Measurements from ENCODE around the gene NOX5.
"Not testable (repeated sequence)": the region's sequence is repeated elsewhere in the genome, so short reads cannot be mapped to it uniquely, and the experiment has no call there.

NOX5 gene

DNA sequence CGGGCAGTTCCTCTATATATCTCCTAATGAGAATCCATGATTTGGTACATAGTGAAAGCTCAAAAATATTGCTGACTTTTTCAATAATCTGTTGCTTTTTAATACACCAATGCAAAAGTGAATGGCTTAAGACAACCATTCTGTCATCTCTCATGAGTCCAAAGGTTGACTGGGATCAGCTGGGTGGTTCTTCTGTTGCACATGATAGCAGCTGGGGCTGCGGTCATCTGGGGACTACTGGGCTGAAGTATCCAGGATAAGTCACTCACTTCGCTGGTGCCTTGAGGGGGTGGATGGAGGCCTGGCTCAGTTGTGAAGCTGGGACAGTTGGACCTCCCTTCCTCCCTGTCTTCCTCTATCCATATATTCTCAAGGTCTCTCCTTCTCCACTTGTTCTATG, 53.7 kb downstream of the NOX5 start:
- no peak for DNase-seq (ENCODE audit: low spot score)
- TF ChIP-seq, protein P1, sequence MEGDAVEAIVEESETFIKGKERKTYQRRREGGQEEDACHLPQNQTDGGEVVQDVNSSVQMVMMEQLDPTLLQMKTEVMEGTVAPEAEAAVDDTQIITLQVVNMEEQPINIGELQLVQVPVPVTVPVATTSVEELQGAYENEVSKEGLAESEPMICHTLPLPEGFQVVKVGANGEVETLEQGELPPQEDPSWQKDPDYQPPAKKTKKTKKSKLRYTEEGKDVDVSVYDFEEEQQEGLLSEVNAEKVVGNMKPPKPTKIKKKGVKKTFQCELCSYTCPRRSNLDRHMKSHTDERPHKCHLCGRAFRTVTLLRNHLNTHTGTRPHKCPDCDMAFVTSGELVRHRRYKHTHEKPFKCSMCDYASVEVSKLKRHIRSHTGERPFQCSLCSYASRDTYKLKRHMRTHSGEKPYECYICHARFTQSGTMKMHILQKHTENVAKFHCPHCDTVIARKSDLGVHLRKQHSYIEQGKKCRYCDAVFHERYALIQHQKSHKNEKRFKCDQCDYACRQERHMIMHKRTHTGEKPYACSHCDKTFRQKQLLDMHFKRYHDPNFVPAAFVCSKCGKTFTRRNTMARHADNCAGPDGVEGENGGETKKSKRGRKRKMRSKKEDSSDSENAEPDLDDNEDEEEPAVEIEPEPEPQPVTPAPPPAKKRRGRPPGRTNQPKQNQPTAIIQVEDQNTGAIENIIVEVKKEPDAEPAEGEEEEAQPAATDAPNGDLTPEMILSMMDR (IDR thresholded peaks at IDR 0.05; ENCODE audit: extremely low read depth, missing control alignments): no peak

DNA sequence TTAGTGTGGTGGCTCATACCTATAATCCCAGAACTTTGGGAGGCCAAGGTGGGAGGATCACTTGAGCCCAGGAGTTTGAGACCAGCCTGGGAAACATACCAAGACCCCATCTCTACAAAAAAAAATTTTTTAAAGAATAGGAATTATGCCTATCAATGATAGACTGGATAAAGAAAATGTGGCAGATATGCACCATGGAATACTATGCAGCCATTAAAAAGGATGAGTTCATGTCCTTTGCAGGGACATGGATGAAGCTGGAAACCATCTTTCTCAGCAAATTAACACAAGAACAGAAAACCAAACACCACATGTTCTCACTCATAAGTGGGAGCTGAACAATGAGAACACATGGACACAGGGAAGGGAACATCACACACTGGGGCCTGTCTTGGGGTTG, 54.8 kb downstream of the NOX5 start:
- DNase-seq (ENCODE audit: low spot score): not testable (repeated sequence)

DNA sequence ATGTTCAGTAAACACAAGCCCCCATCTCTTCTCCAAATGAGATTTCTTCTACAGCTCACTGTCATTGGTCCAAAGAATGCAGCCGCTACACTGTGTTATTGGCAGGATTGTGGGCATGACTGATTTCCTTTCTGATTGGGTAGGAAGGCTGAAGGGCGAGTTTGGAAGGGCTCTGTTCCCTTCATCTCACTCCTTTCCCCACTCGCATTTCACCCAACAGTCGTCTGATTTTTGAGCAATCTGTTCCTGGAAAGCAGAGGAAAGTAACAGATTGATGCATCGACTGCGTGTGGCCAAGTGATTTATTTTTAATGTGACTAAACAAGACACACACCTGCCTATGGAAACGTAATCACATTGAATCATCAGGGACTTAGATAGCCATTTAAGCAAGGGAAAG, 55.5 kb downstream of the NOX5 start:
- no peak for DNase-seq (ENCODE audit: low spot score)
- TF ChIP-seq, protein P1 (IDR thresholded peaks at IDR 0.05; ENCODE audit: extremely low read depth, missing control alignments): no peak

DNA sequence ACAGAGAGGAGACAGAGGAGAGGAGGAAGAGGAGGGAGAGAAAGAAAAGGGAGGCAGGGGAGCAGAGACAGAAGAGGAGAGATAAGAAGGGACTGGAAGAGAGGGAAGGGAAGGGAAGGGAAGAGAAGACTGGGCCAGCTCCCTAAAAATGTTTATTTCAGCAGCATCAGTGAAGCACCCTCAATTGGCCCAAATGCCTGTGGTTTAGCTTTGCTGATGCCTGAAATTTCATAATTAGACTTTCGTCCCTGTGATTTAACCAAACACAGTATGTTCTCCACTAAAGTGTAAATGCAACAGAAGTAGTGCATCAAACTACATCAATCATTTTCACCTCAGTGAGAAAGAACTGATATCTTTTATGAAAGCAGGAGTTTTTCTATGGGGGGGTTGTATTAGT, 55.9 kb downstream of the NOX5 start:
- no peak for DNase-seq (ENCODE audit: low spot score)
- TF ChIP-seq, protein P1 (IDR thresholded peaks at IDR 0.05; ENCODE audit: extremely low read depth, missing control alignments): no peak

DNA sequence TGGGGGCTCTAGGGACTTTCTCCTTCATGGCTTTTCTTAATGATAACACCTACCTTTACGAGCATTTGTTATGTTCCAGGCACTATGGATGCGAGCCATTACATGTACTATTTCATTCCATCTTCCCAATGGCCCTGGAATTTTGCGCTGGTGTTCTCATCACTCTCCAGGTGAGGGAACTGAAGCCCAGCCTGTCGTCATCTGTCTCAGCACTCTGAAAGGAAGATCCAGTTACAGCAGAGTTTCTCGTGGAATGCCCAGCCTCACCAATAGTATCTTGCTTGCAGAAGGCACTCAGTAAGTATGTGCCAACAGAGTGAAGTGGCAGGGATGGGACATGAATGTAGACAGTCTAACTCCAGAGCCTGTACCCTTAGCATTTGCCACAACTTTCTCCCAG, 56.8 kb downstream of the NOX5 start:
- DNase-seq (ENCODE audit: low spot score): no peak
- TF ChIP-seq, protein P1 (IDR thresholded peaks at IDR 0.05; ENCODE audit: extremely low read depth, missing control alignments): no peak

DNA sequence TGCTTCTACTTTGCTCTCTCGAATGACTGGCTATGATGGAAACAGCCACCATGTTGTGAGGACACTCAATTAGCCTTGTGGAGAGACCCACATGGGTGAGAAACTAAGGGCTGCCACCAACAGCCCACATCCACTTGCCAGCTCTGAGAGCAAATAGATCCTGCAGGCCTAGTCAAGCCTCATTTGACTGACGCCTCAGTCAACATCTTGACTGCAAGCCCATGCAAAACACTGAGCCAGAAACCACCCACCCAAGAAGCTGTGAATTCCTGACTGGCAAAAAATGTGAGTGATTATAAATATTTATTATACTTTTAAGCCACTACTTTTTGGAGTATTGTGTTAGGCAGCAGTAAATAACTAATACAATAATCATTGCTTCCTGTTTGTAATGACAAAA, 58.4 kb downstream of the NOX5 start:
- TF ChIP-seq, protein P1 (IDR thresholded peaks at IDR 0.05; ENCODE audit: extremely low read depth, missing control alignments): no peak
- DNase-seq (ENCODE audit: low spot score): no peak

DNA sequence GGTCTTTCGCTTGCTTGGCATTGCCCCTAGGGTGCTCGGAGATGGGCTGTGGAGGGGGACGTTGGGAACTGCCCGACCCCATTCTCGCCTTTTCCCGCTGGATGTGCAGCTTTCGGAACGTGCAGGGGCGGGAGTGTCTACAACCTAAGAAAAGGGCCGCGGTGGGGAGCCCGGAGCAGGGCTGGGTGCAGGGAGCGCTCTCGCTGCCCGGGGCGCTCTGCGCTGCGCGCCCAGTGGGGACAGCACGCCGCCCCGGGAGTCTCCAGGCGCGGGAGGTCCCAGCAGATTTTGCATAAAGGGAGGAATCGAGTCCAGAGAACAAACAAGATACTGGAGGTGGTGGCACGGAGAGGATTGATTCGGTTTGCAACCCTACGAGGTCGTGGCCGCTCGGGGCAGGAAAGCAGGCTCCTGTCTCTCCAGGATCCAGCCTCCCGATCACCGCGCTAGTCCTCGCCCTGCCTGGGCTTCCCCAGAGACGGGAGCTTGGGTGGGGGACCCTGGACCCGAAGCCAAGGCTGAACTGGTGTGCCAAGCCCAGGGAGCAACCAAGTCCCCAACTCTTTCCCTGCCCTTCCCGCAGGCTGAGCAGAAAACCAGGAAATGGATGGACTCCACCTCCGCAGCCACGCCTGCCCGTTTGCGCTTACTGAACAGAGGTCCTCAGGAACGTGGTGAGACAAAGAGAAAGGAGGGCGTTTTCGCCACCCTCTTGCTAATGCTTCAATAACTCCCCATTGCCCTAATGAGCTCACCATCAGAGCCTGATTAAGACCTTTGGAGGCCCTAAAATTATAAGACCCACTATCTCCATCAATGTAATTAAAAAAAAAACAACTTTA, 59.7 kb downstream of the NOX5 start:
- no peak for DNase-seq (ENCODE audit: low spot score)
- TF ChIP-seq, protein P1 (IDR thresholded peaks at IDR 0.05; ENCODE audit: extremely low read depth, missing control alignments): no peak

DNA sequence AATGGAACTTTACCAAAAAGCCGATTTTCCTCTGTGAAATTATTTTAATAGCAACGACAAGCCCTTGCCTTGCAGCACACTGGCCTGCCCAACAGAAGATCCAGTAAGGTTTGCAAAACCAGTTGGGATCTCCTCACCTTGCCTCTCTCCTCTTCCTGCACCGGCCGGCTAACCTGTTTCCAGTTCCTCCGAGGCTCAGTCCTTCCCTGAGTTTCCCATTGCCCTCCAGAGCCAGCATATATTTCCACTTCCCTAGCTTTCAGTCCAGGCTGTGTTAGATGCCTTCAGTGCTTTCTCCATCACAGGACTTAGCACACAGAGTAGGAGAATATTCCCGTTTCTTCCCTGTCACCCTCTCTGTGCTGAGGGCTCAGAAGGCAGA, 60.3 kb downstream of the NOX5 start:
- TF ChIP-seq, protein P1 (IDR thresholded peaks at IDR 0.05; ENCODE audit: extremely low read depth, missing control alignments): no peak
- no peak for DNase-seq (ENCODE audit: low spot score)
